ENCODE measurements around the gene PROP1.
"Not testable (repeated sequence)": the region's sequence is repeated elsewhere in the genome, so short reads cannot be mapped to it uniquely, and the experiment has no call there.

DNA sequence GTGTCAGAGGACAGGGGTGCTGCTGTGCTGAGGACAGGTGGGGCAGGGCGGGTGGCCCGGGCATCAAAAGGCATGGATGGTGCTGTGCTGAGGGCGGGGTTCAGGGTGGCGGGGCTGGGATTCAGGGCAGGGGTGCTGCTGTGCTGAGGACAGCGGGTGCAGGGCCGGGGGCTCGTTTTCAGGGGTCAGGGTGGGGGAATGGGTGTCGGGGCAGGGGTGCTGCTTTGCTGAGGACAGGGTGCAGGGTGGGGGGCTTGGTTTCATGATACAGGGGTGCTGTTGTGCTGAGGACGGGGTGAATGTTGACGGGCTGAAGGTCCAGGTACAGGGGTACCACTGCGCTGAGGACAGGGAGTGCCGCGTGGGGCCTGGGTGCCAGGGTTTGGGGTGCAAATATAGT is 50.9 kb downstream of the PROP1 start:
- not testable (repeated sequence) for TF ChIP-seq CEBPB (IDR thresholded peaks at IDR 0.05; ENCODE audit: low read depth); POLR2AphosphoS5 (IDR thresholded peaks at IDR 0.05; ENCODE audit: low read depth, low read length); SIN3A (IDR thresholded peaks at IDR 0.05; ENCODE audit: low read depth); RAD21 (IDR thresholded peaks at IDR 0.05; ENCODE audit: low read depth); EZH2phosphoT487 (IDR thresholded peaks at IDR 0.05; ENCODE audit: borderline replicate concordance)
- TF ChIP-seq, protein P1, sequence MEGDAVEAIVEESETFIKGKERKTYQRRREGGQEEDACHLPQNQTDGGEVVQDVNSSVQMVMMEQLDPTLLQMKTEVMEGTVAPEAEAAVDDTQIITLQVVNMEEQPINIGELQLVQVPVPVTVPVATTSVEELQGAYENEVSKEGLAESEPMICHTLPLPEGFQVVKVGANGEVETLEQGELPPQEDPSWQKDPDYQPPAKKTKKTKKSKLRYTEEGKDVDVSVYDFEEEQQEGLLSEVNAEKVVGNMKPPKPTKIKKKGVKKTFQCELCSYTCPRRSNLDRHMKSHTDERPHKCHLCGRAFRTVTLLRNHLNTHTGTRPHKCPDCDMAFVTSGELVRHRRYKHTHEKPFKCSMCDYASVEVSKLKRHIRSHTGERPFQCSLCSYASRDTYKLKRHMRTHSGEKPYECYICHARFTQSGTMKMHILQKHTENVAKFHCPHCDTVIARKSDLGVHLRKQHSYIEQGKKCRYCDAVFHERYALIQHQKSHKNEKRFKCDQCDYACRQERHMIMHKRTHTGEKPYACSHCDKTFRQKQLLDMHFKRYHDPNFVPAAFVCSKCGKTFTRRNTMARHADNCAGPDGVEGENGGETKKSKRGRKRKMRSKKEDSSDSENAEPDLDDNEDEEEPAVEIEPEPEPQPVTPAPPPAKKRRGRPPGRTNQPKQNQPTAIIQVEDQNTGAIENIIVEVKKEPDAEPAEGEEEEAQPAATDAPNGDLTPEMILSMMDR (IDR thresholded peaks at IDR 0.05 in 2 of 3, conservative IDR thresholded peaks at IDR 0.05 in 1 of 3; ENCODE audit: borderline replicate concordance in 1 of 3, insufficient read depth in 1 of 3, low read depth in 2 of 3, low read length in 2 of 3): not testable (repeated sequence)
- TF ChIP-seq, protein P2, sequence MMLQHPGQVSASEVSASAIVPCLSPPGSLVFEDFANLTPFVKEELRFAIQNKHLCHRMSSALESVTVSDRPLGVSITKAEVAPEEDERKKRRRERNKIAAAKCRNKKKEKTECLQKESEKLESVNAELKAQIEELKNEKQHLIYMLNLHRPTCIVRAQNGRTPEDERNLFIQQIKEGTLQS (IDR thresholded peaks at IDR 0.05): not testable (repeated sequence)
